GM12878 (cell line): ENCODE data around the gene KDM6A. TPM values are rescaled to one million over a fixed set of nuclear protein-coding genes. Genes with fewer than 3 reads are reported as not detected.

Experiments
- ATAC-seq: fragments of 200-7000 bp; cut with Tn5 transposase; 3 replicates; pipeline ENCODE4 v1.9.1; 2020; ENCODE audit warnings: mild to moderate bottlenecking, moderate library complexity
- BruUV-seq: library from RNA; stranded (reverse); fragments of 400-500 nt; replicated peaks from 2 replicates; lab custom pipeline; 2021; lab: Mats Ljungman, UMichigan
- CTCF ChIA-PET: fragments of 300-600 bp; sonication (Branson Sonifier 250); formaldehyde crosslinking; extraction: SDS; loops from one replicate; lab custom pipeline; 2021; ENCODE audit warnings: inconsistent platforms; lab: Yijun Ruan, JAX
- POLR2A ChIA-PET: fragments of 350-600 bp; formaldehyde crosslinking; extraction: SDS; loops from one replicate; lab custom pipeline; 2021; ENCODE audit warnings: inconsistent platforms; lab: Charles Lee
- RAD21 ChIA-PET: fragments of 300-600 bp; sonication (Branson Sonifier 250); formaldehyde crosslinking; loops from one replicate; lab custom pipeline; 2023; ENCODE audit warnings: antibody characterized with exemption; ENCODE audit not compliant: unreplicated experiment; lab: Charles Lee
- SMC1A ChIA-PET: fragments of 300-600 bp; sonication (Branson Sonifier 250); formaldehyde crosslinking; loops from one replicate; lab custom pipeline; 2023; ENCODE audit not compliant: unreplicated experiment, uncharacterized antibody; lab: Charles Lee
- DNase-seq: peaks from one replicate; pipeline ENCODE4 v3.0.0-alpha.2; 2011; ENCODE audit warnings: low read depth, low spot score
- FAIRE-seq: peaks from 3 replicates; lab custom pipeline; 2011; peaks lifted over from hg19 to GRCh38; lab: Jason Lieb, UNC
- H2AFZ ChIP-seq: 2 replicates; pipeline ENCODE4 v1.6.0; 2011; ENCODE audit warnings: low read depth, low read length, control low read depth; ENCODE audit not compliant: control insufficient read depth
- H3K27ac ChIP-seq: 2 replicates; pipeline ENCODE4 v1.5.1; 2011; ENCODE audit warnings: control low read depth; ENCODE audit not compliant: control insufficient read depth, insufficient read depth
- H3K27me3 ChIP-seq, 2 experiments: replicated peaks in 1 of 2; 2 replicates each; pipeline versions ENCODE4 v1.6.0 to v1.6.1; 2011; ENCODE audit warnings: low read length in 1 of 2; ENCODE audit not compliant: control insufficient read depth in 2 of 2, insufficient read depth in 2 of 2
- H3K36me3 ChIP-seq, 2 experiments: 2 replicates each; pipeline ENCODE4 v1.5.1; 2011; ENCODE audit warnings: low read length in 1 of 2; ENCODE audit not compliant: control insufficient read depth in 2 of 2, insufficient read depth in 2 of 2
- H3K4me1 ChIP-seq: 2 replicates; pipeline ENCODE4 v1.6.1; 2011; ENCODE audit warnings: mild to moderate bottlenecking, low read length, moderate library complexity, mixed read lengths; ENCODE audit not compliant: control insufficient read depth, insufficient read depth
- H3K4me2 ChIP-seq: 2 replicates; pipeline ENCODE4 v1.6.0; 2011; ENCODE audit warnings: control low read depth; ENCODE audit not compliant: control insufficient read depth, insufficient read depth
- H3K4me3 ChIP-seq: fragments of 200-600 bp; sonication (generic); 2 replicates; pipeline ENCODE4 v1.5.1; 2016
- H3K79me2 ChIP-seq: 2 replicates; pipeline ENCODE4 v1.6.0; 2011; ENCODE audit warnings: low read length; ENCODE audit not compliant: control insufficient read depth, insufficient read depth
- H3K9ac ChIP-seq: 2 replicates; pipeline ENCODE4 v1.8.0; 2011; ENCODE audit warnings: low read length, control low read depth, mixed read lengths; ENCODE audit not compliant: control insufficient read depth, insufficient read depth
- H3K9me3 ChIP-seq: replicated peaks from 3 replicates; pipeline ENCODE4 v1.5.1; 2011; ENCODE audit warnings: mild to moderate bottlenecking, low read length; ENCODE audit not compliant: control insufficient read depth, insufficient read depth
- H4K20me1 ChIP-seq: 2 replicates; pipeline ENCODE4 v1.6.0; 2011; ENCODE audit not compliant: control insufficient read depth, insufficient read depth
- ELK1 ChIP-seq: IDR thresholded peaks from 2 replicates; pipeline ENCODE4 v1.6.1; 2012; ENCODE audit warnings: low read depth, low read length, improper control_type of control experiment
- IKZF1 ChIP-seq: fragments of 450-650 bp; conservative IDR thresholded peaks from 2 replicates; pipeline ENCODE4 v1.6.1; 2017; ENCODE audit warnings: antibody characterized with exemption, mild to moderate bottlenecking
- NR2F1 ChIP-seq: fragments of 450-650 bp; conservative IDR thresholded peaks from 2 replicates; pipeline ENCODE4 v1.6.1; 2017; ENCODE audit warnings: mild to moderate bottlenecking
- PRDM15 ChIP-seq: fragments of 450-650 bp; formaldehyde crosslinking; IDR thresholded peaks from 2 replicates; pipeline ENCODE4 v1.4.0; 2020; ENCODE audit warnings: mild to moderate bottlenecking, moderate library complexity
- RBBP5 ChIP-seq: fragments of 200-600 bp; sonication (generic); conservative IDR thresholded peaks from 2 replicates; pipeline ENCODE4 v1.6.1; 2016
- SP1 ChIP-seq: IDR thresholded peaks from one replicate; pipeline ENCODE4 v1.6.1; 2011; ENCODE audit warnings: low read depth, low read length
- in situ Hi-C: fragments of 300-500 bp; cut with MboI; formaldehyde crosslinking; loops from 9 replicates; pipeline ENCODE4 v1.14.3; 2018; ENCODE audit warnings: mixed read lengths
- intact Hi-C: fragments of 100-400 bp; cut with micrococcal nuclease; formaldehyde crosslinking; loops from one replicate; pipeline ENCODE4 v1.14.2; 2022; ENCODE audit not compliant: unreplicated experiment
- polyA plus RNA-seq, 11 experiments: library from polyadenylated mRNA; depleted of rRNA in 4 of 11; unstranded in 6 of 11; stranded (reverse) in 5 of 11; fragments of >200 nt; fragmentation: Nextera tagmentation in 4 of 11; fragmentation: Illumina TruSeq in 1 of 11; extraction: Ambion mirVana in 4 of 11; extraction: Trizol in 1 of 11; gene quantifications; 1 replicate in 1 of 11; 2 replicates in 10 of 11; pipeline versions ENCODE4 v1.2.1 to v1.2.3, GENCODE V29; 2011 to 2016; ENCODE audit warnings: inconsistent platforms in 2 of 11, missing spikeins in 2 of 11, low read depth in 1 of 11
- total RNA-seq, 4 experiments: library from RNA; depleted of rRNA in 3 of 4; stranded (reverse); fragments of >200 nt in 3 of 4; fragmentation: Illumina TruSeq in 1 of 4; extraction: Trizol in 1 of 4; gene quantifications; 2 replicates each; pipeline versions ENCODE4 v1.2.1 to v1.2.3, GENCODE V29; 2013 to 2021
- TF ChIP-seq, protein P1 (sequence below): fragments of 450-650 bp; formaldehyde crosslinking; IDR thresholded peaks from 2 replicates; pipeline ENCODE4 v1.4.0; 2022; ENCODE audit warnings: mild to moderate bottlenecking, moderate library complexity

Gene KDM6A
- total and polyA plus RNA-seq, 10 of the 15 experiments (the other 5 are each of a cell fraction or from before 2014, with no cell fraction given): 7.9 to 29.0 (median 20.4) TPM

DNA sequence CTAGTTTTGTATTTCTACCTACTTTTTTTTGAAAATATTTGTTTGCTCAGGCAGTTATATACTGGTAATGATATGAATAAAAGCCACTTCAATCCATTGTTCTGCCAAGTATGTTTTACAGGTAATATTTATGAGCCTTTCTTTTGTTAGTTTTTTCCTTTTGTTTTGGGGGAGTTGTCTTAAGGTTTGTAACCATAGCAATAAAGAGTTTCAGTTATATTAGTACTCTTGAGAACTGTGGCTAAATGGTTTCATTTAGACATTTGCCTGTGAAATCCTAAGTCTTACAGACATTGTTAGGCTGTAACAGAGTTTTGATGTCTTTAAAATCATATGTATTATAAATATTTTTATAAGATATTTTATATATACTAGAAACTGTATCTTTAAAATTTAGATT lies 177.6 kb downstream of the KDM6A start:
- CTCF ChIA-PET: no interaction called here
- FAIRE-seq (no peak), ATAC-seq (peak; percentile 79), DNase-seq (no peak)
- Histone ChIP-seq H3K4me1 (no peaks in the 10 kb centered on the region), H3K9ac (no peak overlapping the region), H3K4me2 (no peak overlapping the region), H3K4me3 (no peak overlapping the region), H3K9me3 (no peaks in the 10 kb centered on the region), H2AFZ (no peak overlapping the region), H3K36me3 (peaks cover 0 to 2% of the 10 kb centered on the region in 2 experiments; a peak in 1 of 4 replicates), H3K27ac (no peak overlapping the region), H3K79me2 (no peaks in the 10 kb centered on the region; the same call in 1 of the 2 replicates), H4K20me1 (no peaks in the 10 kb centered on the region), H3K27me3 (no peaks in the 10 kb centered on the region)
- RAD21 ChIA-PET: interaction anchor here (0.8 kb wide), 1 partner anchor 11 kb away, joined by 3 read pairs; no protein-coding TSS in a partner anchor
- TF ChIP-seq, protein P1, sequence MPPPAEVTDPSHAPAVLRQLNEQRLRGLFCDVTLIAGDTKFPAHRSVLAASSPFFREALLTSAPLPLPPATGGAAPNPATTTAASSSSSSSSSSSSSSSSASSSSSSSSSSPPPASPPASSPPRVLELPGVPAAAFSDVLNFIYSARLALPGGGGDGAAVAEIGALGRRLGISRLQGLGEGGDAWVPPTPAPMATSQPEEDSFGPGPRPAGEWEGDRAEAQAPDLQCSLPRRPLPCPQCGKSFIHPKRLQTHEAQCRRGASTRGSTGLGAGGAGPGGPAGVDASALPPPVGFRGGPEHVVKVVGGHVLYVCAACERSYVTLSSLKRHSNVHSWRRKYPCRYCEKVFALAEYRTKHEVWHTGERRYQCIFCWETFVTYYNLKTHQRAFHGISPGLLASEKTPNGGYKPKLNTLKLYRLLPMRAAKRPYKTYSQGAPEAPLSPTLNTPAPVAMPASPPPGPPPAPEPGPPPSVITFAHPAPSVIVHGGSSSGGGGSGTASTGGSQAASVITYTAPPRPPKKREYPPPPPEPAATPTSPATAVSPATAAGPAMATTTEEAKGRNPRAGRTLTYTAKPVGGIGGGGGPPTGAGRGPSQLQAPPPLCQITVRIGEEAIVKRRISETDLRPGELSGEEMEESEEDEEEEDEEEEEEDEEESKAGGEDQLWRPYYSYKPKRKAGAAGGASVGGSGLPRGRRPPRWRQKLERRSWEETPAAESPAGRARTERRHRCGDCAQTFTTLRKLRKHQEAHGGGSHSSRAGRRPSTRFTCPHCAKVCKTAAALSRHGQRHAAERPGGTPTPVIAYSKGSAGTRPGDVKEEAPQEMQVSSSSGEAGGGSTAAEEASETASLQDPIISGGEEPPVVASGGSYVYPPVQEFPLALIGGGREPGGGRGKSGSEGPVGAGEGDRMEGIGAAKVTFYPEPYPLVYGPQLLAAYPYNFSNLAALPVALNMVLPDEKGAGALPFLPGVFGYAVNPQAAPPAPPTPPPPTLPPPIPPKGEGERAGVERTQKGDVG (CRISPR knock-in tag): no peak
- no peak for TF ChIP-seq RBBP5
- TF ChIP-seq IKZF1: no peak
- no peak for TF ChIP-seq SP1
- TF ChIP-seq ELK1: no peak
- TF ChIP-seq PRDM15 (CRISPR knock-in tag): no peak
- no peak for TF ChIP-seq NR2F1
- POLR2A ChIA-PET: no interaction called here
- in situ Hi-C loops: loop anchor here (25.0 kb wide), 1 partner anchor 163 kb away; no protein-coding TSS in a partner anchor
- no TSS peak for BruUV-seq
- SMC1A ChIA-PET: interaction anchor here (0.6 kb wide), 1 partner anchor 141 kb away, joined by 3 read pairs; no protein-coding TSS in a partner anchor
- intact Hi-C loops: no loop called here
